ENCODE results near the gene MIPOL1. TPM values are rescaled to one million over a fixed set of nuclear protein-coding genes. Genes with fewer than 3 reads are reported as not detected.

MIPOL1 gene
- total RNA-seq, 1 donor from 2014 or later: 18.4 TPM

DNA sequence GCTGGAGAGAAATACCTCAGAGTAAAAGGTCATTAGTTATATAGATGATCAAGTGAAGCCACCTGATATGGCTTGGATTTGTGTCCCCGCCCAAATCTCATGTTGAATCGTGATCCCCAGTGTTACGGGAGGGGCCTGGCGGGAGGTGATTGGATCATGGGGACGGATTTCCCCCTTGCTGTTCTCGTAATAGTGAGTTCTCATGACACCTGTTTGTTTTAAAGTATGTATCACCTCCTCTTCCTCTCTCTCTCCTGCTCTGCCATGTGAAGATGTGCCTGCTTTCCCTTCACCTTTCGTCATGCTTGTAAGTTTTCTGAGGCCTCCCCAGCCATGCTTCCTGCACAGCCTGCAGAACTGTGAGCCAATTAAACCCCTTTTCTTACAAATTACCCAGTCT is 272.5 kb downstream of the MIPOL1 start:
- Histone ChIP-seq H3K27ac (no peak overlapping the region), H2AFZ (replicated peaks) (no peak overlapping the region), H3F3A (ENCODE audit: low read depth) (no peaks in the 10 kb centered on the region), H3K79me2 (ENCODE audit: low read depth) (no peaks in the 10 kb centered on the region), H3K9ac (no peak overlapping the region), H3K4me1 (no peaks in the 10 kb centered on the region), H3K36me3 (no peaks in the 10 kb centered on the region), H3K4me2 (no peak overlapping the region), H3K4me3 (no peak overlapping the region), H4K20me1 (ENCODE audit: low read depth) (no peaks in the 10 kb centered on the region), H3K27me3 (no peaks in the 10 kb centered on the region), H3K9me3 (ENCODE audit: low read depth) (no peaks in the 10 kb centered on the region)
- H3K4me3 Mint-ChIP-seq: no peak overlapping the region
- DNase-seq (ENCODE audit: low spot score): no peak
- H3K4me1 Mint-ChIP-seq: no peaks in the 10 kb centered on the region
- H3K36me3 Mint-ChIP-seq: no peaks in the 10 kb centered on the region
- H3K27me3 Mint-ChIP-seq (ENCODE audit: insufficient read depth, low read depth): no peaks in the 10 kb centered on the region
- no peak overlapping the region for H3K27ac Mint-ChIP-seq
- H3K9me3 Mint-ChIP-seq: no peaks in the 10 kb centered on the region
- no peak for TF ChIP-seq EZH2 (IDR thresholded peaks at IDR 0.05)
- no peak for TF ChIP-seq EZH2phosphoT487 (IDR thresholded peaks at IDR 0.05)
- TF ChIP-seq, protein P1, sequence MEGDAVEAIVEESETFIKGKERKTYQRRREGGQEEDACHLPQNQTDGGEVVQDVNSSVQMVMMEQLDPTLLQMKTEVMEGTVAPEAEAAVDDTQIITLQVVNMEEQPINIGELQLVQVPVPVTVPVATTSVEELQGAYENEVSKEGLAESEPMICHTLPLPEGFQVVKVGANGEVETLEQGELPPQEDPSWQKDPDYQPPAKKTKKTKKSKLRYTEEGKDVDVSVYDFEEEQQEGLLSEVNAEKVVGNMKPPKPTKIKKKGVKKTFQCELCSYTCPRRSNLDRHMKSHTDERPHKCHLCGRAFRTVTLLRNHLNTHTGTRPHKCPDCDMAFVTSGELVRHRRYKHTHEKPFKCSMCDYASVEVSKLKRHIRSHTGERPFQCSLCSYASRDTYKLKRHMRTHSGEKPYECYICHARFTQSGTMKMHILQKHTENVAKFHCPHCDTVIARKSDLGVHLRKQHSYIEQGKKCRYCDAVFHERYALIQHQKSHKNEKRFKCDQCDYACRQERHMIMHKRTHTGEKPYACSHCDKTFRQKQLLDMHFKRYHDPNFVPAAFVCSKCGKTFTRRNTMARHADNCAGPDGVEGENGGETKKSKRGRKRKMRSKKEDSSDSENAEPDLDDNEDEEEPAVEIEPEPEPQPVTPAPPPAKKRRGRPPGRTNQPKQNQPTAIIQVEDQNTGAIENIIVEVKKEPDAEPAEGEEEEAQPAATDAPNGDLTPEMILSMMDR (IDR thresholded peaks at IDR 0.05): no peak

DNA sequence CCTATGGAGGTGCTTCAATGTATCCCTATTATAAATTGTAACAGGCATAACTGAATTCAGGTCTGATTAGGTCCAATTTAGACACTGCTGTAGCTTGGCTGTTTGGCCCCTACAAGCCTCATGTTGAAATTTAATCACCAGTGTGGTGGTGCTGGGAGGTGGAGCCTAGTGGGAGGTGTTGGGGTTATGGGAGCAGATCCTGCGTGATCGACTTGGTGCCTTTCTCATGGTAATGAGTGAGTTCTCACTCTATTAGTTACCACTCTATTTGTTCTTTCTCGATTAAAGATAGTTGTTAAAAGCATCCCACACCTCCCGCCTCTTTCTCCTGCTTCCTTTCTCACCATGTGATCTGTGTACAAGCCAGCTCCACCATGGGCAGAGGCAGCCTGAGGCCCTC is 275.2 kb downstream of the MIPOL1 start:
- Histone ChIP-seq H3K9me3 (ENCODE audit: low read depth) (no peaks in the 10 kb centered on the region), H3K4me3 (no peak overlapping the region), H3K79me2 (ENCODE audit: low read depth) (no peaks in the 10 kb centered on the region), H3K36me3 (no peaks in the 10 kb centered on the region), H3K4me2 (no peak overlapping the region), H3K27ac (no peak overlapping the region), H3K9ac (no peak overlapping the region), H2AFZ (replicated peaks) (no peak overlapping the region), H3F3A (ENCODE audit: low read depth) (no peaks in the 10 kb centered on the region), H4K20me1 (ENCODE audit: low read depth) (no peaks in the 10 kb centered on the region), H3K27me3 (no peaks in the 10 kb centered on the region), H3K4me1 (no peaks in the 10 kb centered on the region)
- Mint-ChIP-seq H3K27me3 (ENCODE audit: insufficient read depth, low read depth) (no peaks in the 10 kb centered on the region), H3K27ac (no peak overlapping the region), H3K4me3 (no peak overlapping the region), H3K9me3 (no peaks in the 10 kb centered on the region), H3K4me1 (no peaks in the 10 kb centered on the region), H3K36me3 (no peaks in the 10 kb centered on the region)
- DNase-seq (ENCODE audit: low spot score): no peak
- TF ChIP-seq EZH2phosphoT487 (IDR thresholded peaks at IDR 0.05) (no peak), EZH2 (IDR thresholded peaks at IDR 0.05) (no peak)
- TF ChIP-seq, protein P1 (IDR thresholded peaks at IDR 0.05): no peak

DNA sequence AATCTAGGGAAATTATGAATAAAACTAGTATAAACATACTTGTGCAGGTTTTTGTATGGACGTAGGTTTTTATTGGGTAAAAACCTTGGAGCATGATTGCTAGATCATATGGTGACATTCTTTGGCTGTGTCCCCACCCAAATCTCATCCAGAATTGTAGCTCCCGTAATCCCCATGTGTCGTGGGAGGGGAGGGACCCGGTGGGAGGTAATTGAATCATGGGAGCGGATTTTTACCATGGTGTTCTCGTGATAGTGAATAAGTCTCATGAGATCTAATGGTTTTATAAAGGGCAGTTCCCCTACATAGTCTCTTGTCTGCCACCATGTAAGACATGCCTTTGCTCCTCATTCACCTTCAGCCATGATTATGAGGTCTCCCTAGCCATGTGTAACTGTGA is 276.5 kb downstream of the MIPOL1 start:
- Histone ChIP-seq H3K4me1 (no peaks in the 10 kb centered on the region), H3K4me3 (no peak overlapping the region), H2AFZ (replicated peaks) (no peak overlapping the region), H3K27me3 (no peaks in the 10 kb centered on the region), H3K9me3 (ENCODE audit: low read depth) (no peaks in the 10 kb centered on the region), H3K27ac (no peak overlapping the region), H3K9ac (no peak overlapping the region), H3F3A (ENCODE audit: low read depth) (no peaks in the 10 kb centered on the region), H3K4me2 (no peak overlapping the region), H4K20me1 (ENCODE audit: low read depth) (no peaks in the 10 kb centered on the region), H3K79me2 (ENCODE audit: low read depth) (no peaks in the 10 kb centered on the region), H3K36me3 (no peaks in the 10 kb centered on the region)
- Mint-ChIP-seq H3K9me3 (no peaks in the 10 kb centered on the region), H3K4me1 (no peaks in the 10 kb centered on the region), H3K27me3 (ENCODE audit: insufficient read depth, low read depth) (no peaks in the 10 kb centered on the region), H3K4me3 (no peak overlapping the region), H3K27ac (no peak overlapping the region), H3K36me3 (no peaks in the 10 kb centered on the region)
- no peak for DNase-seq (ENCODE audit: low spot score)
- TF ChIP-seq, protein P1 (IDR thresholded peaks at IDR 0.05): no peak
- TF ChIP-seq EZH2 (IDR thresholded peaks at IDR 0.05) (no peak), EZH2phosphoT487 (IDR thresholded peaks at IDR 0.05) (no peak)
